ENCODE measurements around the gene P4HA1.
"Not testable (repeated sequence)": the region's sequence is repeated elsewhere in the genome, so short reads cannot be mapped to it uniquely, and the experiment has no call there.

P4HA1 gene

GRCh38 chr10:73043766-73044377, 52.8 kb downstream of the P4HA1 start:
- DNase-seq (ENCODE audit: low read depth, low spot score), result no peak

- DNase-seq (ENCODE audit: low read depth, low spot score), result no peak
These were observed 53.3 kb downstream of the P4HA1 start for GRCh38 chr10:73043319-73043718.

- DNase-seq (ENCODE audit: low read depth, low spot score), result no peak
These were observed 54.5 kb downstream of the P4HA1 start for GRCh38 chr10:73042130-73042529.

GRCh38 chr10:73039635-73040034, 57.0 kb downstream of the P4HA1 start:
- no peak for DNase-seq (ENCODE audit: low read depth, low spot score)

GRCh38 chr10:73036285-73036684, 60.4 kb downstream of the P4HA1 start:
- not testable (repeated sequence) for DNase-seq (ENCODE audit: low read depth, low spot score)

- DNase-seq (ENCODE audit: low read depth, low spot score), result no peak
These were observed 64.1 kb downstream of the P4HA1 start for GRCh38 chr10:73032536-73032935.

- not testable (repeated sequence) for DNase-seq (ENCODE audit: low read depth, low spot score)
These were observed 70.0 kb downstream of the P4HA1 start for GRCh38 chr10:73026623-73027022.

GRCh38 chr10:73023455-73024070, 73.1 kb downstream of the P4HA1 start:
- DNase-seq (ENCODE audit: low read depth, low spot score), result not testable (repeated sequence)

- not testable (repeated sequence) for DNase-seq (ENCODE audit: low read depth, low spot score)
These were observed 73.7 kb downstream of the P4HA1 start for GRCh38 chr10:73022961-73023360.

GRCh38 chr10:73021538-73022164, 75.0 kb downstream of the P4HA1 start:
- not testable (repeated sequence) for DNase-seq (ENCODE audit: low read depth, low spot score)

- no peak for DNase-seq (ENCODE audit: low read depth, low spot score)
These were observed 75.6 kb downstream of the P4HA1 start for GRCh38 chr10:73021050-73021449.

GRCh38 chr10:73019100-73019499, 77.6 kb downstream of the P4HA1 start:
- no peak for DNase-seq (ENCODE audit: low read depth, low spot score)

GRCh38 chr10:73018632-73019031, 78.0 kb downstream of the P4HA1 start:
- no peak for DNase-seq (ENCODE audit: low read depth, low spot score)

GRCh38 chr10:73017955-73018480, 78.6 kb downstream of the P4HA1 start:
- peak; percentile 90 for DNase-seq (ENCODE audit: low read depth, low spot score)

- no peak for DNase-seq (ENCODE audit: low read depth, low spot score)
These were observed 80.9 kb downstream of the P4HA1 start for GRCh38 chr10:73015779-73016178.

GRCh38 chr10:73003822-73004221, 92.8 kb downstream of the P4HA1 start:
- no peak for DNase-seq (ENCODE audit: low read depth, low spot score)

GRCh38 chr10:73000973-73001372, 95.7 kb downstream of the P4HA1 start:
- no peak for DNase-seq (ENCODE audit: low read depth, low spot score)

- DNase-seq (ENCODE audit: low read depth, low spot score), result no peak
These were observed 99.6 kb downstream of the P4HA1 start for GRCh38 chr10:72997099-72997498.

GRCh38 chr10:72995459-72995858, 101.2 kb downstream of the P4HA1 start:
- DNase-seq (ENCODE audit: low read depth, low spot score), result not testable (repeated sequence)

- peak; percentile 35 for DNase-seq (ENCODE audit: low read depth, low spot score)
These were observed 106.9 kb downstream of the P4HA1 start for GRCh38 chr10:72989771-72990170.

GRCh38 chr10:72984618-72985017, 112.0 kb downstream of the P4HA1 start:
- not testable (repeated sequence) for DNase-seq (ENCODE audit: low read depth, low spot score)

- peak; percentile 55 for DNase-seq (ENCODE audit: low read depth, low spot score)
These were observed 114.7 kb downstream of the P4HA1 start for GRCh38 chr10:72981882-72982529.

Measured in ELF-1 (cell line).